ENCODE data around the gene KRT9.

DNA sequence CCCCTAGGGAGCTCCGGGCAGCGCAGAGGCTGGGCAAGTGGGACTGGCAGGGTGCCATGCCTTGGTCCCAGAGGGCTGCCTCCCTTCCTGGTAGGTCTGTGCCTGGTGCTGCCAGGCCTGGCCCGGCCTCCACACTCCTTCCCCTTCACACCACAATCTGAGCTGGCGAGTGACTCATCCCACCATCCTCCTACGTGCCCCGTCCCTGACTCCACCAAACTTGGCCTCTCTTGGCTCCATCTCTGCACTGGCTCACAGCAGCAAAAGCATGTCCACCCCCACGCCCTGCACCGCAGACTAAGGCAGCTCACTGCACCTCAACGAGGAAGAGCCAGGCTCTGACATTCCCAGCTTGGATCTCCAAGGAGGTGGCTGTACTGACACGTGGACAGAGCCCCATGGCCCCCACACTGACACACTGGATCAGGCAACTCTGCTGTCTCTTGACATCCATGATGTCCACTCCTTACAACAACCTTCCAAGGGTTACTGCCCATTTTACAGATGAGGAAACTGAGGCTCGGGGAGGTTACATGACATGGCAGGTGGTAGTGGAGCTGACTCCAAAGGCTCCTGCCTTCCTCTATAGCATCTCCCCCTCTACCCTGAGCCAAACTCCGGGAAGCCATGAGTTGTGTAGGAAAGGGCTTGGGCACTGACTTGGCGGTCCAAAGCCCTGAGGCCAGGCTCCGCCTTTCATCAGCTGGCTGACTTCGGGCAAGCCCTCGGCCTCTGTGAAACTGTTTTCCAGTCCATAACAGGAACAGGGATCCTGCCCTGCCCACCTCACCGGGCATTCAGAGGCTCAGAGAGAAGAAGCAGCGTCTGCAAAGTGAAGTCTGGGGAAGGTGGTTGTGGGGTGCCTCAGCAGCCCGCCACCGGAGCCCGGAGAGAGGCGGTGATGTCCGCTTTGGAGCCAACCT, 23.7 kb downstream of the KRT9 start:
- TF ChIP-seq CTCF (conservative IDR thresholded peaks at IDR 0.05; ENCODE audit: low read length) (no peak), EZH2phosphoT487 (IDR thresholded peaks at IDR 0.05; ENCODE audit: borderline replicate concordance) (no peak)
